ENCODE measurements around the gene UBAC2. TPM values are rescaled to one million over a fixed set of nuclear protein-coding genes. Genes with fewer than 3 reads are reported as not detected.

UBAC2 gene
- total RNA-seq, 1 experiment from 2014 or later, result 80.3 TPM

DNA sequence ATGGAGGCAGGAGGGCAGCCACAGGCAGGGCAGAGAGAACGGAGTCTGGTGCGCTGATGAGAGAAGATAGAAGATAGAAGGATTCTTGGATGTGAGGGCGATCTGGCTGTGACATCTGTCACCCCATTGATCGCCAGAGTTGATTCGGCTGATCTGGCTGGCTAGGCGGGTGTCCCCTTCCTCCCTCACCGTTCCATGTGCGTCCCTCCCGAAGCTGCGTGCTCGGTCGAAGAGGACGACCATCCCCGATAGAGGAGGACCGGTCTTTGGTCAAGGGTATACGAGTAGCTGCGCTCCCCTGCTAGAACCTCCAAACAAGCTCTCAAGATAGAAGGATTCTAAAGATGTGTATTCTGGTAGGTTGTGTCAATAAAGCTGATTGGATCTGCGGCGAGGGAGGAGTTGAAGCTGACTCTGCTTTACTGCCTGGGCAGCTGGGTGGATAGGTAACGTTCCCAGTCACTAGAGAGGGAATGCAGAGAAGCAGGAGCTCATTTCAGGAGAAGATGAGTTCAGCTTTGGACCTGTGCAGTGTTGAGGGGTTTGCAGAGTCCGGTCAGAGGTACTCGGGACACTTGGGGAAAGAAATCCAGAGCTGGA is 5.1 kb downstream of the UBAC2 start:
- Histone ChIP-seq H3K4me1 (replicated peaks; ENCODE audit: insufficient read depth) (peaks cover 17% of the 10 kb centered on the region), H3K4me3 (no peak overlapping the region), H2AFZ (no peak overlapping the region), H4K20me1 (ENCODE audit: insufficient read depth) (peaks cover 85% of the 10 kb centered on the region), H3F3A (ENCODE audit: insufficient read depth, low read depth) (peaks cover 26% of the 10 kb centered on the region; the same call in 1 of the 2 replicates), H3K79me2 (ENCODE audit: low read depth) (peaks cover 100% of the 10 kb centered on the region), H3K9me3 (ENCODE audit: insufficient read depth, low read depth) (no peaks in the 10 kb centered on the region), H3K9me2 (ENCODE audit: insufficient read depth) (no peaks in the 10 kb centered on the region), H3K27ac (no peak overlapping the region), H3K4me2 (no peak overlapping the region), H3K36me3 (ENCODE audit: low read depth) (peaks cover 16% of the 10 kb centered on the region), H3K27me3 (ENCODE audit: insufficient read depth, low read depth) (no peaks in the 10 kb centered on the region)
- BruUV-seq (replicated peaks), result no TSS peak
- POLR2A ChIA-PET (ENCODE audit: unreplicated experiment), result no interaction called here
- intact Hi-C loops (cut with micrococcal nuclease; ENCODE audit: unreplicated experiment), result no loop called here
- peak in 1 of 2 experiments; percentile 10 for DNase-seq
- CTCF ChIA-PET, result no interaction called here
- TF ChIP-seq EZH2 (IDR thresholded peaks at IDR 0.05; ENCODE audit: low read depth), result no peak
- TF ChIP-seq, protein P1, sequence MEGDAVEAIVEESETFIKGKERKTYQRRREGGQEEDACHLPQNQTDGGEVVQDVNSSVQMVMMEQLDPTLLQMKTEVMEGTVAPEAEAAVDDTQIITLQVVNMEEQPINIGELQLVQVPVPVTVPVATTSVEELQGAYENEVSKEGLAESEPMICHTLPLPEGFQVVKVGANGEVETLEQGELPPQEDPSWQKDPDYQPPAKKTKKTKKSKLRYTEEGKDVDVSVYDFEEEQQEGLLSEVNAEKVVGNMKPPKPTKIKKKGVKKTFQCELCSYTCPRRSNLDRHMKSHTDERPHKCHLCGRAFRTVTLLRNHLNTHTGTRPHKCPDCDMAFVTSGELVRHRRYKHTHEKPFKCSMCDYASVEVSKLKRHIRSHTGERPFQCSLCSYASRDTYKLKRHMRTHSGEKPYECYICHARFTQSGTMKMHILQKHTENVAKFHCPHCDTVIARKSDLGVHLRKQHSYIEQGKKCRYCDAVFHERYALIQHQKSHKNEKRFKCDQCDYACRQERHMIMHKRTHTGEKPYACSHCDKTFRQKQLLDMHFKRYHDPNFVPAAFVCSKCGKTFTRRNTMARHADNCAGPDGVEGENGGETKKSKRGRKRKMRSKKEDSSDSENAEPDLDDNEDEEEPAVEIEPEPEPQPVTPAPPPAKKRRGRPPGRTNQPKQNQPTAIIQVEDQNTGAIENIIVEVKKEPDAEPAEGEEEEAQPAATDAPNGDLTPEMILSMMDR (conservative IDR thresholded peaks at IDR 0.05), result no peak

DNA sequence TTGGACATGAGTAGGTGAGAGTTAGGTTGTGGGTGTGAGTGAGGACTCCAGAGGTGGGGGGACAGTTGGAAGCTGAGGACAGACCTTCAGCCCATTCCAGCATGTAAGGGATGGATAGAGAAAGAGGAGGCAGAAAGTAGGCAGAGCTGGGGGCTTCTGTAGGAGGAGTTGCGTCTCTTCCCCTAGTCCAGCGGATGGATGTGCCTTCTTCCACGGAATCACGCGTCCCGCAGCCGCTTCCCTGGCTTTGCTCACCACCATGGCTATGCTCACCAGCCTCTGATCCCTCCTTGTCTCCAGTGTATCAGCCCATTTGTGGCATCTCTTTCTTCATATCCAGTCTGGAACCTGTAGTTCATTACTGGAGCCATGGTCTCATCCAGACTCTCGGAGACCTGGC is 5.6 kb downstream of the UBAC2 start:
- H3K4me3 ChIP-seq, result no peak overlapping the region
- no TSS peak for BruUV-seq (replicated peaks)
- TF ChIP-seq, protein P1 (conservative IDR thresholded peaks at IDR 0.05), result no peak
- TF ChIP-seq EZH2 (IDR thresholded peaks at IDR 0.05; ENCODE audit: low read depth), result no peak
- peaks cover 23% of the 10 kb centered on the region; the same call in 1 of the 2 replicates for H3F3A ChIP-seq (ENCODE audit: insufficient read depth, low read depth)
- H2AFZ ChIP-seq, result no peak overlapping the region
- CTCF ChIA-PET, result no interaction called here
- H3K4me2 ChIP-seq, result no peak overlapping the region
- H3K9me3 ChIP-seq (ENCODE audit: insufficient read depth, low read depth), result no peaks in the 10 kb centered on the region
- H3K27me3 ChIP-seq (ENCODE audit: insufficient read depth, low read depth), result no peaks in the 10 kb centered on the region
- intact Hi-C loops (cut with micrococcal nuclease; ENCODE audit: unreplicated experiment), result no loop called here
- H3K4me1 ChIP-seq (replicated peaks; ENCODE audit: insufficient read depth), result peaks cover 17% of the 10 kb centered on the region
- H4K20me1 ChIP-seq (ENCODE audit: insufficient read depth), result peaks cover 90% of the 10 kb centered on the region
- H3K79me2 ChIP-seq (ENCODE audit: low read depth), result peaks cover 100% of the 10 kb centered on the region
- H3K9me2 ChIP-seq (ENCODE audit: insufficient read depth), result no peaks in the 10 kb centered on the region
- no peak overlapping the region for H3K27ac ChIP-seq
- POLR2A ChIA-PET (ENCODE audit: unreplicated experiment), result no interaction called here
- peak in 1 of 2 experiments; percentile 25 for DNase-seq
- H3K36me3 ChIP-seq (ENCODE audit: low read depth), result peaks cover 16% of the 10 kb centered on the region

DNA sequence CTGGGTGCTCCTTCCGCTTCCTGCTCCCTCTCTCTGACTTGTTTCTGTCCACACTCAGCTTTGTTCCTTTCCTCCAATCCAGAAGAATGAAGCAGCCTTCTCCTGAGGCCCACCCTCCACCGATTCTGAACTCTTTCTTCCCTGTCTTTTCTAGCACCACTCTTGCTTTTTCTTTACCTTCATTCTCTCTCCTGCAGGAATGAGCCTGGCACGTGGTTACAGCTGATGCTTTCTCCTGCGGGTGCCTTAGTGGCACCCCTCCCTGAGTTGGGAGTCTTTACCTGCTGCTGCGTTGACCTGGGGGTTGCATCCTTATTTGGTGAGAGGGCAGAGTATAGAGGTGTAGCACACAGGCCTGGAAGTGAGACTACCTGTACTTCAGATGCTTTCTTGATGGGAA is 6.2 kb downstream of the UBAC2 start:
- BruUV-seq (replicated peaks), result no TSS peak
- Histone ChIP-seq H3K9me3 (ENCODE audit: insufficient read depth, low read depth) (no peaks in the 10 kb centered on the region), H2AFZ (no peak overlapping the region), H3K36me3 (ENCODE audit: low read depth) (peaks cover 16% of the 10 kb centered on the region), H3F3A (ENCODE audit: insufficient read depth, low read depth) (peaks cover 17% of the 10 kb centered on the region; the same call in 1 of the 2 replicates), H3K4me1 (replicated peaks; ENCODE audit: insufficient read depth) (peaks cover 17% of the 10 kb centered on the region), H3K4me3 (no peak overlapping the region), H3K79me2 (ENCODE audit: low read depth) (peaks cover 100% of the 10 kb centered on the region), H4K20me1 (ENCODE audit: insufficient read depth) (peaks cover 96% of the 10 kb centered on the region), H3K4me2 (no peak overlapping the region), H3K27me3 (ENCODE audit: insufficient read depth, low read depth) (no peaks in the 10 kb centered on the region), H3K27ac (no peak overlapping the region), H3K9me2 (ENCODE audit: insufficient read depth) (no peaks in the 10 kb centered on the region)
- intact Hi-C loops (cut with micrococcal nuclease; ENCODE audit: unreplicated experiment), result no loop called here
- peak in 1 of 2 experiments; percentile 8 for DNase-seq
- TF ChIP-seq EZH2 (IDR thresholded peaks at IDR 0.05; ENCODE audit: low read depth), result no peak
- TF ChIP-seq, protein P1 (conservative IDR thresholded peaks at IDR 0.05), result no peak
- ChIA-PET CTCF (no interaction called here), POLR2A (ENCODE audit: unreplicated experiment) (no interaction called here)

All from PC-9 (cell line).